PC-3 (cell line): ENCODE measurements around the gene MPV17L2. TPM values are rescaled to one million over a fixed set of nuclear protein-coding genes. Genes with fewer than 3 reads are reported as not detected.

Source experiments
- ATAC-seq: fragments of 200-7000 bp; cut with Tn5 transposase; 2 replicates; pipeline ENCODE4 v1.9.1; 2020; ENCODE audit warnings: mild to moderate bottlenecking, moderate library complexity
- BruUV-seq: library from RNA; stranded (reverse); fragments of 400-500 nt; replicated peaks from 2 replicates; lab custom pipeline; 2021; lab: Mats Ljungman, UMichigan
- CTCF ChIA-PET: fragments of 300-600 bp; sonication (Branson Sonifier 250); formaldehyde crosslinking; loops from one replicate; lab custom pipeline; 2022; ENCODE audit warnings: antibody characterized with exemption; lab: Charles Lee
- POLR2A ChIA-PET: fragments of 300-600 bp; sonication (Branson Sonifier 250); formaldehyde crosslinking; loops from one replicate; lab custom pipeline; 2022; ENCODE audit warnings: antibody characterized with exemption; ENCODE audit not compliant: unreplicated experiment; lab: Charles Lee
- DNase-seq: peaks from one replicate; pipeline ENCODE4 v3.0.0-alpha.2; 2015
- H2AFZ ChIP-seq: fragments of 300-600 bp; sonication (generic); 2 replicates; pipeline ENCODE4 v1.6.0; 2016; ENCODE audit warnings: antibody characterized with exemption, low read length
- H3F3A ChIP-seq: fragments of 300-600 bp; sonication (generic); one replicate; pipeline ENCODE4 v1.6.0; 2017; ENCODE audit warnings: antibody characterized with exemption, low read length, control low read depth, mild to moderate bottlenecking; ENCODE audit not compliant: unreplicated experiment
- H3K27ac ChIP-seq: fragments of 300-600 bp; sonication (generic); 2 replicates; pipeline ENCODE4 v1.5.1; 2016; ENCODE audit warnings: mild to moderate bottlenecking, low read length
- H3K27me3 ChIP-seq: fragments of 300-600 bp; sonication (generic); 2 replicates; pipeline ENCODE4 v1.6.1; 2016; ENCODE audit warnings: low read length, mixed read lengths
- H3K36me3 ChIP-seq: fragments of 300-600 bp; sonication (generic); 2 replicates; pipeline ENCODE4 v1.6.1; 2016; ENCODE audit warnings: low read depth, mixed run types, low read length, mixed read lengths
- H3K4me1 ChIP-seq: fragments of 300-600 bp; sonication (generic); 2 replicates; pipeline ENCODE4 v1.5.1; 2016; ENCODE audit warnings: low read length; ENCODE audit not compliant: insufficient read depth
- H3K4me2 ChIP-seq: fragments of 300-600 bp; sonication (generic); 2 replicates; pipeline ENCODE4 v1.6.0; 2016; ENCODE audit warnings: low read length
- H3K4me3 ChIP-seq: fragments of 300-600 bp; sonication (generic); 2 replicates; pipeline ENCODE4 v1.5.1; 2016; ENCODE audit warnings: mild to moderate bottlenecking, low read length, mixed read lengths
- H3K79me2 ChIP-seq: fragments of 300-600 bp; sonication (generic); 2 replicates; pipeline ENCODE4 v1.6.1; 2017; ENCODE audit warnings: low read length, mixed read lengths
- H3K9ac ChIP-seq: fragments of 300-600 bp; sonication (generic); 2 replicates; pipeline ENCODE4 v1.6.0; 2016; ENCODE audit warnings: mild to moderate bottlenecking, low read length
- H3K9me2 ChIP-seq: fragments of 300-600 bp; sonication (generic); replicated peaks from 2 replicates; pipeline ENCODE4 v1.6.1; 2016; ENCODE audit warnings: mixed run types, low read length, mixed read lengths
- H3K9me3 ChIP-seq: fragments of 300-600 bp; sonication (generic); 2 replicates; pipeline ENCODE4 v1.6.1; 2016; ENCODE audit warnings: low read length, mixed read lengths
- H4K20me1 ChIP-seq: fragments of 300-600 bp; sonication (generic); 2 replicates; pipeline ENCODE4 v1.6.1; 2016; ENCODE audit warnings: low read length, mixed read lengths
- EZH2 ChIP-seq: fragments of 300-600 bp; sonication (generic); IDR thresholded peaks from one replicate; pipeline ENCODE4 v1.6.1; 2017; ENCODE audit warnings: antibody characterized with exemption, mild to moderate bottlenecking, low read length; ENCODE audit not compliant: unreplicated experiment
- EZH2phosphoT487 ChIP-seq: fragments of 300-600 bp; sonication (generic); IDR thresholded peaks from 2 replicates; pipeline ENCODE4 v1.6.1; 2018; ENCODE audit warnings: mild to moderate bottlenecking, antibody characterized with exemption, low read length, borderline replicate concordance
- intact Hi-C: fragments of 100-400 bp; cut with micrococcal nuclease; formaldehyde crosslinking; loops from 2 replicates; pipeline ENCODE4 v1.9.0; 2023
- total RNA-seq: library from RNA; depleted of rRNA; stranded (reverse); fragments of >200 nt; gene quantifications from 2 replicates; pipeline ENCODE4 v1.2.3, GENCODE V29; 2014
- TF ChIP-seq, protein P1 (sequence below): fragments of 300-600 bp; sonication (generic); conservative IDR thresholded peaks from 2 replicates; pipeline ENCODE4 v1.5.1; 2017; ENCODE audit warnings: antibody characterized with exemption, low read depth, mild to moderate bottlenecking, low read length

MPV17L2 gene
- total RNA-seq, 1 experiment from 2014 or later: 34.2 TPM

DNA sequence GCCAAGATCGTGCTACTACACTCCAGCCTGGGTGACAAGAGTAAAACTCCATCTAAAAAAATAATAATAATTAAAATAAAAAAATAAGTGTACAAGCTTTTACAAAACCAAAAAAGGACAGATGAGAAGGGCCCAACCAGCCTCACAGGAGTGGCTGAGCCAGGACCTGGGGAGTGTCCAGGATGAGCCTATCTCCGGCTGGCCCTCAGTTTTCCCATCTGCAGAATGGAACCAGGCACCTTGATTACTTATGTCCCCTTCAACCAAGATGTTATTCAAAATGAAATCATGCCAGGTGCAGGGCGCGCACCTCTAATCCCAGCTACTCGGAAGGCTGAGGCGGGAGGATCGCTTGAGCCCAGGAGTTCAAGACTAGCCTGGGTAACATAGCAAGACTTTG, 28.9 kb upstream of the MPV17L2 start:
- intact Hi-C loops: no loop called here
- peaks cover 11% of the 10 kb centered on the region; the same call in 1 of the 2 replicates for H3K36me3 ChIP-seq

DNA sequence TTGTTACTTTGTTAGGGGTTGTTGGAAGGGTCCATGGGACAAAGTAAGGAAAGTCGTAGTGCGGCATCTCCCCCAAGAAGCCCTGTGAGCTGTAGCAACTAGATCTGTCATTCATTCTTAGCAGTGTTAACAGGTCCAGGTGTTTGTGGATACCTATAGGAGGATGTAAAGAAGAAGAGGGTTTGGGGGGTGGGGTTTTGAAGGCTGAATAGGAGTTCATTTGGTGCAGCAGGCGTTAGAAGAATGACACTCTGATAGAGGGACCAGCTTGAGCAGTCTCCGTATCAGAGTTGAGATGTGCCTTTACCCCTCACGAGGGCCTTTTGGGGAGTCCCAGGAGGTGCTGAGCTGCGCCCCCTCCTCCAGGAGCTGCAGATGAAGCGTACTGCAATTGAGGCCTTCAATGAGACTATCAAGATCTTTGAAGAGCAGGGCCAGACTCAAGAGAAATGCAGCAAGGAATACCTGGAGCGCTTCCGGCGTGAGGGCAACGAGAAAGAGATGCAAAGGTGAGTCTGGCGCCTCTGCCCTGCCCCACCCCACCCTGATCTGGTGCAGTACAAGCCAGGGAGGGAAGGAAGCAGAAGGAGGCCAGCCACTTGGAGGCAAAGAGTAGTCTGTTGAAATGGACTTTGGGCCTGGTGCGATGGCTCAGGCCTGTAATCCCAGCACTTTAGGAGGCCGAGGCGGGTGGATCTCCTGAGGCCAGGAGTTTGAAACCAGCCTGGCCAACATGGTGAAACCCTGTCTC, 27.0 kb upstream of the MPV17L2 start:
- DNase-seq (no peak), ATAC-seq (no peak)
- Histone ChIP-seq H3K79me2 (no peaks in the 10 kb centered on the region), H3K9ac (no peak overlapping the region), H3K27ac (no peak overlapping the region), H3K36me3 (peaks cover 11% of the 10 kb centered on the region; the same call in 1 of the 2 replicates), H2AFZ (no peak overlapping the region), H3K27me3 (no peaks in the 10 kb centered on the region), H4K20me1 (no peaks in the 10 kb centered on the region), H3K9me3 (no peaks in the 10 kb centered on the region), H3K4me2 (no peak overlapping the region), H3K4me3 (no peak overlapping the region), H3F3A (no peaks in the 10 kb centered on the region), H3K4me1 (no peaks in the 10 kb centered on the region), H3K9me2 (no peaks in the 10 kb centered on the region)
- intact Hi-C loops: no loop called here
- CTCF ChIA-PET: no interaction called here
- TF ChIP-seq EZH2phosphoT487 (no peak), EZH2 (no peak)
- TF ChIP-seq, protein P1, sequence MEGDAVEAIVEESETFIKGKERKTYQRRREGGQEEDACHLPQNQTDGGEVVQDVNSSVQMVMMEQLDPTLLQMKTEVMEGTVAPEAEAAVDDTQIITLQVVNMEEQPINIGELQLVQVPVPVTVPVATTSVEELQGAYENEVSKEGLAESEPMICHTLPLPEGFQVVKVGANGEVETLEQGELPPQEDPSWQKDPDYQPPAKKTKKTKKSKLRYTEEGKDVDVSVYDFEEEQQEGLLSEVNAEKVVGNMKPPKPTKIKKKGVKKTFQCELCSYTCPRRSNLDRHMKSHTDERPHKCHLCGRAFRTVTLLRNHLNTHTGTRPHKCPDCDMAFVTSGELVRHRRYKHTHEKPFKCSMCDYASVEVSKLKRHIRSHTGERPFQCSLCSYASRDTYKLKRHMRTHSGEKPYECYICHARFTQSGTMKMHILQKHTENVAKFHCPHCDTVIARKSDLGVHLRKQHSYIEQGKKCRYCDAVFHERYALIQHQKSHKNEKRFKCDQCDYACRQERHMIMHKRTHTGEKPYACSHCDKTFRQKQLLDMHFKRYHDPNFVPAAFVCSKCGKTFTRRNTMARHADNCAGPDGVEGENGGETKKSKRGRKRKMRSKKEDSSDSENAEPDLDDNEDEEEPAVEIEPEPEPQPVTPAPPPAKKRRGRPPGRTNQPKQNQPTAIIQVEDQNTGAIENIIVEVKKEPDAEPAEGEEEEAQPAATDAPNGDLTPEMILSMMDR: no peak
- BruUV-seq: no TSS peak
- POLR2A ChIA-PET: no interaction called here

More for the DNA sequence above, 28.9 kb upstream of the MPV17L2 start:
- ChIA-PET CTCF (no interaction called here), POLR2A (interaction anchor here (0.6 kb wide), 1 partner anchor 900 kb away, joined by 7 read pairs; the partner anchor contains the start of gene SLC25A42)
- no TSS peak for BruUV-seq
- H3K9me3 ChIP-seq: no peaks in the 10 kb centered on the region
- no peaks in the 10 kb centered on the region for H3K9me2 ChIP-seq
- no peaks in the 10 kb centered on the region for H3K27me3 ChIP-seq
- no peak for ATAC-seq
- H3K4me3 ChIP-seq: no peak overlapping the region
- no peaks in the 10 kb centered on the region for H3K79me2 ChIP-seq
- no peak overlapping the region for H3K27ac ChIP-seq
- H4K20me1 ChIP-seq: no peaks in the 10 kb centered on the region
- DNase-seq: no peak
- H3K4me2 ChIP-seq: no peak overlapping the region
- H2AFZ ChIP-seq: no peak overlapping the region
- H3F3A ChIP-seq: no peaks in the 10 kb centered on the region
- TF ChIP-seq, protein P1: no peak
- no peak for TF ChIP-seq EZH2phosphoT487
- no peak for TF ChIP-seq EZH2
- no peak overlapping the region for H3K9ac ChIP-seq
- H3K4me1 ChIP-seq: 0 out of 2 replicates have a peak, but pooled peaks cover 3% of the 10 kb centered on the region

DNA sequence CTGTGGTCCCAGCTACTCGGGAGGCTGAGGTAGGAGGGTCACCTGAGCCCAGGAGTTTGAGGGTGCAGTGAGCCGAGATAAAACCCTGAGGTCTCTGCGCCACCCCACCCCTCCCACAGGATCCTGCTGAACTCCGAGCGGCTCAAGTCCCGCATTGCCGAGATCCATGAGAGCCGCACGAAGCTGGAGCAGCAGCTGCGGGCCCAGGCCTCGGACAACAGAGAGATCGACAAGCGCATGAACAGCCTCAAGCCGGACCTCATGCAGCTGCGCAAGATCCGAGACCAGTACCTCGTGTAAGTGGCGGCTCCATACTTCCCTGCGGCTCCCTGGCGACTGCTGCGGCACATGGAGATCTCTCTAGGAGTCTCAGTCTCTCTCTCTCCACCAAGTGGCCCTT, 26.0 kb upstream of the MPV17L2 start:
- POLR2A ChIA-PET: no interaction called here
- H4K20me1 ChIP-seq: no peaks in the 10 kb centered on the region
- H3K9ac ChIP-seq: no peak overlapping the region
- H3K27ac ChIP-seq: no peak overlapping the region
- H3K27me3 ChIP-seq: no peaks in the 10 kb centered on the region
- H3K4me1 ChIP-seq: no peaks in the 10 kb centered on the region
- peaks cover 11% of the 10 kb centered on the region; the same call in 1 of the 2 replicates for H3K36me3 ChIP-seq
- no peaks in the 10 kb centered on the region for H3K79me2 ChIP-seq
- H3K9me2 ChIP-seq: no peaks in the 10 kb centered on the region
- no peaks in the 10 kb centered on the region for H3F3A ChIP-seq
- no peak for ATAC-seq
- no peak for DNase-seq
- H3K4me3 ChIP-seq: no peak overlapping the region
- no peaks in the 10 kb centered on the region for H3K9me3 ChIP-seq
- no TSS peak for BruUV-seq
- H3K4me2 ChIP-seq: no peak overlapping the region
- intact Hi-C loops: no loop called here
- CTCF ChIA-PET: interaction anchor here (0.6 kb wide), 1 partner anchor 167 kb away, joined by 3 read pairs; no protein-coding TSS in a partner anchor
- no peak overlapping the region for H2AFZ ChIP-seq
- TF ChIP-seq EZH2: no peak
- no peak for TF ChIP-seq EZH2phosphoT487
- TF ChIP-seq, protein P1: no peak
